HUDEP-2 (cell line): ENCODE data around the gene ZNF560.
A peak's percentile ranks its signal among the peaks of the same experiment; 100 is the strongest.
"Not testable (repeated sequence)": the region's sequence is repeated elsewhere in the genome, so short reads cannot be mapped to it uniquely, and the experiment has no call there.

Source experiments
- DNase-seq, 76 experiments: peaks; one replicate each; lab custom pipeline; 2025; ENCODE audit not compliant: unreplicated experiment in 76 of 76; lab: John Stamatoyannopoulos, UW

ZNF560 gene

GRCh38 chr19:9498183-9498902 is at the start of gene ZNF560:
TSS of gene ZNF560 (minus strand) at chr19:9498616. CDS start at chr19:9475313, 23,303 bp downstream.
- DNase-seq, result peak in 1 of 76 experiments; percentile 3

DNA sequence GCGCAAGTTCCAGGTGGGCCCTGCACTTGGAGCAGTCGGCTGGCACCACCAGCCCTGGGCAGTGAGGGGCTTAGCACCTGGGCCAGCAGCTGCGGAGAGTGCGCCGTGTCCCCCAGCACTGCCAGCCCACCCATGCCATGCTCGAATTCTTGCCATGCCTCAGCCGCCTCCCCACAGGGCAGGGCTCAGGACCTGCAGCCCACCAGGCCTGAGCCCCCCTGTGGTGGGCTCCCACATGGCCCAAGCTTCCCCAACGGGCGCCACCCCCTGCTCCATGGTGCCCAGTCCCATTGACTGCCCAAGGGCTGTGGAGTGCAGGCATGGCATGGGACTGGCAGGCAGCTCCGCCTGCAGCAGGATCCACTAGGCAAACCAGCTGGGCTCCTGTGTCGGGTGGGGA is 49.5 kb upstream of the ZNF560 start:
- no peak for DNase-seq

DNA sequence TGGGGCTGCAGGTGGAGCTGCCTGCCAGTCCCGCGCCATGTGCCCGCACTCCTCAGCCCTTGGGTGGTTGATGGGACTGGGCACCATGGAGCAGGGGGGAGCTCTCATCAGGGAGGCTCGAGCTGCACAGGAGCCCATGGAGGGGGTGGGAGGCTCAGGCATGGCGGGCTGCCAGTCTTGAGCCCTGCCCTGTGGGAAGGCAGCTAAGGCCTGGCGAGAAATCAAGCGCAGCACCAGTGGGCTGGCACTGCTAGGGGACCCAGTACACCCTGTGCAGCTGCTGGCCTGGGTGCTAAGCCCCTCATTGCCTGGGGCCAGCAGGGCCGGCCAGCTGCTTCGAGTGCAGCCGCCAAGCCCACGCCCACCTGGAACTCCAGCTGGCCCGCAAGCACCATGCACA is 42.9 kb upstream of the ZNF560 start:
- DNase-seq, result not testable (repeated sequence)

GRCh38 chr19:9539921-9540320 is 41.5 kb upstream of the ZNF560 start:
- DNase-seq, result not testable (repeated sequence)

GRCh38 chr19:9539201-9539600 is 40.8 kb upstream of the ZNF560 start:
- DNase-seq, result not testable (repeated sequence)

DNA sequence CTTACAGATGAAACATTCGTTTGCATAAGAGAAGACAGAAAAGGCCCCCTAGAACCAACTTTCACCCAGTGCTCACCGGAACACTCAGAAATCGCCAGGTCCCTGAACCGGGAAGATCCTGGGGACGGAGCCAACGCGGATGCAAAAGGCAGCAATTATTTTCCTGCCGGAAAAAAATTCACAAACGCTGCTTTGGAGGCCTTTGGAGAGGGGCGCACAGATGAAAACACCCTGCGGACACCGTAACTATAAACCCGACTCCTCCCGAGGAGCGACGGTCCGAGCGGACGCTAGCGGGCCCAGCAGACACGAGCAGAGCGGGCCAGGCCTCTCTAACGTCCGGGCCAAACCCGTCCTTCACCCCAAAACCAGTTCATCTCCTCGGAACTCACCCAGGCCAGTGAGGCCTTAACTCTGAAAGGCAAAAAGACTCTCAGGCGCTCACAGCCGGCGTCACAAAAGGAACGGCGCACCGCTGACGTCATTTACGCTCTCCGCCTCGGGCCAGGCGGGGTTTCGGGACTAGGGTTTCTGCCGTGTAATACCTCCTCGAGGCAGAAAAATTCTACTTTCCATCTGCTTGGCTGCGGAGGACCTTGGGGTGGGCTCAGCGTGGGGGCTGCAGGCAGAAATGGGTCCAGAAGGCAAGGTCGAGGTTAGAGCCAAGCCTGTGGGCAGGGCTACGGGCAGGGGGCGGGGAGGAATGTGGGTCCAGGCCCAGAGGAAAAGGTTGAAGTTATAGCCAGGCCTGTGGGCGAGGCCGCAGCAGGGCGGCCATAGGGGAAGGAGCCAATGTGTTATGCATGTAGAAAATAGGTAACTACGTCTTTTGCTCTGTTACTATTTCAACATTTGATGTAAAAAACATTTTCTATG is 40.0 kb upstream of the ZNF560 start, which contains the start of gene ZNF426:
ZNF426 (minus strand) TSS at position 463 of the 876 bp plus-strand sequence. CDS start 2,413 bp downstream, outside the sequence.
- peak in 73 of 76 experiments; percentile 11 to 85 (median 65) for DNase-seq

DNA sequence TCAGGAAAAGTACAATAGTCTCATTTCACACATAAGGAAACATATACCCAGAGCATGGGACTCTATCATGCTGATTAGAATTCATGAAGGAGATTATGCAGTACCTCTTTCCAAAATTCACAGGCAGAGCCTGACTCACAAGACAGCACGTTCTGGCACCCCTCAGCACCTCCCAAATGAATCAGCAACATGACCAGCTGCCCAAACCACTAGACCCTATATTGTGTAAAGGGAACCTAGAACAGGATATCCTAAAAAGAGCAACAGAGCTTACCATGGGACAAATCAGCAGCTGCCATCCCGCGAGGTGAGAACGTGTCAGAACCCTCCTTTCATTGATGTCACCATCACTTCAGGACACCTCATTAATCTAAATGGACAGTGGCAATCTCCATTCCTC is 37.5 kb upstream of the ZNF560 start:
- DNase-seq, result no peak

- DNase-seq, result no peak
These were observed 33.5 kb upstream of the ZNF560 start for GRCh38 chr19:9531933-9532332.

GRCh38 chr19:9528757-9529336 is 30.4 kb upstream of the ZNF560 start:
- no peak for DNase-seq

GRCh38 chr19:9523885-9524474 is 25.6 kb upstream of the ZNF560 start:
- DNase-seq, result no peak

DNA sequence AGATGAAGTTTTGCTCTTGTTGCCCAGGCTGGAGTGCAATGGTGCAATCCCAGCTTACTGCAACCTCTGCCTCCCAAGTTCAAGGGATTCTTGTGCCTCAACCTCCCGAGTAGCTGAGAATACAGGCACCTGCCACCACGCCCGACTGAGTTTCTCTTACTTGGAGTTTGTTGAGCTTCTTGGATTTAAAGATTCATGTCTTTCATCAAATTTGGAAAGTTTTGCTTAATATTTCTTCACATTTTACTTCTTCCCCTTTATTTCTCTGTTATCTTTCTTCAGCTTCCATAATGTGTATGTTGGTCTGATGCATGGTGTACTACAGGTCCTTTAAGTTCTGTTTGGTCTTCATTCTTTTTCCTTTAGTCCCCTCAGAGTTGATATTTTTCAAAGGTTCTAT is 8.9 kb upstream of the ZNF560 start:
- no peak for DNase-seq

DNA sequence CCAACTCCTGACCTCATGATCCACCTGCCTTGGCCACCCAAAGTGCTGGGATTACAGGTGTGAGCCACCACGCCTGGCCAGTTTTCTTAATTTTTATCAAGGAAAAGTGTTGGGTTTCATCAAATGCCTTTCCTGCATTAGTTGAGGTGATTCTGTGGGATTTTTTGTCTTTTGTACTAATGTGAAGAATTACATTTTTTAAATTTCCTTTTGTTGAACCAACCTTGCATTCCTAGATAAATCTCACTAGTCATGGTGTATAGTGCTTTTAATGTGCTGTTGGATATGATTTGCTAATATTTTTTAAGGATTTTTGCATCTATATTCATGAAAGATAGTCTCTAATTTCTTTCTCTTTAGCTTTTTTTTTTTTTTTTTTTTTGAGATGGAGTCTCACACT is 2.4 kb upstream of the ZNF560 start:
- DNase-seq, result no peak

DNA sequence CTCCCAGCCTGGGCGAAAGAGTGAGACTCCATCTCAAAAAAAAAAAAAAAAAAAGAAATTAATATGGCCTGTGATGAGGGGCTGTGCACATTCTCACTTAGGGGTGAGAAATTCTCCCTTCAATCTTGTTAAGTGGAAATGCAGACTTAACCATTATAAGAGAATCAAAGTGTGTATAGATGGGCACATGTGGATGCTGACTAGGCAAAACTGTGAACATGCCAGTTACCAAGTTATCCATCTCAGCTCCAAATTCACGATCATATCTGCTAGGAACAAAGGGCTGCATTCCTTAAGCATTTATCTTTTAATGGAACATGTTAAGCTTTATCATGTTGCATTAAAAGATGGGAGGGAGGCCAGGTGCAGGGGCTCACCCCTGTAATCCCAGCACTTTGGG is 4.3 kb downstream of the ZNF560 start:
- no peak for DNase-seq

GRCh38 chr19:9487016-9487415 is 11.4 kb downstream of the ZNF560 start:
- no peak for DNase-seq

DNA sequence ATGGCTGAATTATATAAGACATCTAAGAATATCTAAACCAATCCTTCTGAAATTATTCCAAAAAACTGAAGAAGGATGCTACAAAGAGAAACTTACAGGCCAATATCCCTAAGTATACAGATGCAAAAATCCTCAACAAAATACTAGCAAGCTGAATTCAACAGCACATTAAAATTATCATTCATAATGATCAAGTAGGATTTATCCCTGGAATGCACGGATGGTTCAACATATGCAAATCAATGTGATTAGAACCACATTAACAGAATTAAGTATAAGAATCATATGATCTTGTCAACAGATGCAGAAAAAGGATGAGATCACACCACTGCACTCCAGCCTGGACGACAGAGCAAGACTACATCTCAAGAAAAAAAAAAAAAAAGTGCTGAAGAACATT is 13.3 kb downstream of the ZNF560 start:
- DNase-seq, result no peak

GRCh38 chr19:9474975-9475374 is 23.4 kb downstream of the ZNF560 start:
- no peak for DNase-seq

DNA sequence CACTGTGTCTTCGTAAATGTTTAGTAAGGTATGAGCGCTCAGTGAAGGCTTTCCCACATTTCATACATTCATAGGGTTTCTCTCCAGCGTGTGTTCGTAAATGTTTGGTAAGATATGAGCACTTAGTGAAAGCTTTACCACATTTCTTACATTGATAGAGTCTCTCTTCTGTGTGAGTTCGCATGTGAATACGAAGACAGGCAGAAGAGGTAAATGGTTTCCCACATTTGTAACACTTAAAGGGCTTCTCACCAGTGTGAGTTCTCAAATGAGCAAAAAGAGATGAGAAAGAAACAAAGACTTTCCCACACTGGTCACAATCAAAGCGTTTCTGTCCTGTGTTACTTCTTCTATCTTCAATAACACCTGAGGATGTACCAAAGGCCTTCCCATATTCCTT is 31.3 kb downstream of the ZNF560 start:
- no peak for DNase-seq

DNA sequence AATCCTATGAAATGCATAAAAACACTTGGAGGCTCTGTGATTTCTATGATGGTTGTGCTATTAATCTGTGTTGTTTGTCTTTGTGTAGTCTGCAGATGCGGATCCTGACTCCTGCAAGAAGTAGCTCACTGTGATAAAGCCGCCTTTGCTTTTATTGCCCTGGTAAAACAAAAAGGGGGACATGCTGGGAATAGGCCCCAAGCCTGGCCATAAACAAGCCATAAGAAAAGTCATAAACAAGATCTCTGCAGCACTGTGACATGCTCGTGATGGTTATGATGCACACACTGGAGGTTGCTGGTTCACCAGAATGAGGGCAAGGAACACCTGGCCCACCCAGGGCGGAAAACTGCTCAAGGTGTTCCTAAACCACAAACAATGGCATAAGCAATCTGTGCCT is 36.5 kb downstream of the ZNF560 start:
- no peak for DNase-seq

- DNase-seq, result no peak
These were observed 42.3 kb downstream of the ZNF560 start for GRCh38 chr19:9456018-9456689.

GRCh38 chr19:9453953-9454352 is 44.5 kb downstream of the ZNF560 start:
- no peak for DNase-seq
